SU-DHL-6 (cell line): ENCODE data around the gene STK32A.

Source experiments
- EZH2phosphoT487 ChIP-seq: fragments of 200-600 bp; sonication (generic), shearing (Covaris generic); conservative IDR thresholded peaks from 2 replicates; pipeline ENCODE4 v1.6.1; 2018; ENCODE audit warnings: mild to moderate bottlenecking, antibody characterized with exemption, low read length, moderate library complexity, mixed read lengths
- TF ChIP-seq, protein P1 (sequence below): fragments of 200-600 bp; sonication (generic); IDR thresholded peaks from one replicate; pipeline ENCODE4 v1.5.1; 2017; ENCODE audit warnings: antibody characterized with exemption, mild to moderate bottlenecking, low read length, moderate library complexity; ENCODE audit not compliant: insufficient read depth, poor library complexity, severe bottlenecking

DNA sequence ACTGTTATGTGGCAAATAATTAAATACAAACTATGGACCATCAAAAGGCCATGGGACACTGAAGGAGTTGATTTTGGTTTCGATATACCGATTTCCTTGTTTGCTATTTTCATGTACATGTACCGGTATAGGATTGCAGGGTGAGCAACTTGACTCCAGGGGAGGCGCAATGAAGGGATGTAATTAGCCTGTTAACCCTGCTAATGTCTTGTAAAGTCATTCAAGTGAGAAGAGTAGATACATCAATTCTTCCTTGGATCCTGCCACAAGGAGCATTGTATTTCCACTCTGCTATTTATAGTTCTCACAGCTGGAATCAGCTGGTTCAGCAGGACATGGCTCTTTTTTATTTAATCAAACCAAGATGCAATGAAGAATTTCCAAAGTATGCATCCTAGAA is 102.0 kb downstream of the STK32A start:
- TF ChIP-seq, protein P1, sequence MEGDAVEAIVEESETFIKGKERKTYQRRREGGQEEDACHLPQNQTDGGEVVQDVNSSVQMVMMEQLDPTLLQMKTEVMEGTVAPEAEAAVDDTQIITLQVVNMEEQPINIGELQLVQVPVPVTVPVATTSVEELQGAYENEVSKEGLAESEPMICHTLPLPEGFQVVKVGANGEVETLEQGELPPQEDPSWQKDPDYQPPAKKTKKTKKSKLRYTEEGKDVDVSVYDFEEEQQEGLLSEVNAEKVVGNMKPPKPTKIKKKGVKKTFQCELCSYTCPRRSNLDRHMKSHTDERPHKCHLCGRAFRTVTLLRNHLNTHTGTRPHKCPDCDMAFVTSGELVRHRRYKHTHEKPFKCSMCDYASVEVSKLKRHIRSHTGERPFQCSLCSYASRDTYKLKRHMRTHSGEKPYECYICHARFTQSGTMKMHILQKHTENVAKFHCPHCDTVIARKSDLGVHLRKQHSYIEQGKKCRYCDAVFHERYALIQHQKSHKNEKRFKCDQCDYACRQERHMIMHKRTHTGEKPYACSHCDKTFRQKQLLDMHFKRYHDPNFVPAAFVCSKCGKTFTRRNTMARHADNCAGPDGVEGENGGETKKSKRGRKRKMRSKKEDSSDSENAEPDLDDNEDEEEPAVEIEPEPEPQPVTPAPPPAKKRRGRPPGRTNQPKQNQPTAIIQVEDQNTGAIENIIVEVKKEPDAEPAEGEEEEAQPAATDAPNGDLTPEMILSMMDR, result no peak
- no peak for TF ChIP-seq EZH2phosphoT487
